SK-N-SH treated with all-trans-retinoic acid at 6 μM for 48 hours (cell line): ENCODE measurements around the gene SYTL4.

ENCODE experiments used
- ATAC-seq: fragments of 200-7000 bp; cut with Tn5 transposase; 3 replicates; pipeline ENCODE4 v1.9.1; 2020; ENCODE audit warnings: mild to moderate bottlenecking, moderate library complexity
- BACH2 ChIP-seq: fragments of 250-450 bp; sonication (Bioruptor Pico); IDR thresholded peaks from 2 replicates; pipeline ENCODE4 v1.9.0; 2021; ENCODE audit warnings: mild to moderate bottlenecking, borderline replicate concordance
- CREB5 ChIP-seq: fragments of 250-450 bp; sonication (Bioruptor Pico); IDR thresholded peaks from 2 replicates; pipeline ENCODE4 v1.5.1; 2020; ENCODE audit warnings: low read depth, mild to moderate bottlenecking, moderate library complexity
- CSDC2 ChIP-seq: fragments of 250-450 bp; sonication (Bioruptor Pico); IDR thresholded peaks from 2 replicates; pipeline ENCODE4 v1.5.0; 2020; ENCODE audit warnings: mild to moderate bottlenecking, moderate library complexity
- CSRNP3 ChIP-seq: fragments of 250-450 bp; sonication (Bioruptor Pico); IDR thresholded peaks from 2 replicates; pipeline ENCODE4 v1.5.1; 2021; ENCODE audit warnings: mild to moderate bottlenecking, moderate library complexity
- ESRRG ChIP-seq: fragments of 250-450 bp; sonication (Bioruptor Pico); IDR thresholded peaks from 2 replicates; pipeline ENCODE4 v1.6.1; 2021; ENCODE audit warnings: mild to moderate bottlenecking
- GLIS3 ChIP-seq: fragments of 250-450 bp; sonication (Bioruptor Pico); IDR thresholded peaks from 2 replicates; pipeline ENCODE4 v1.5.0; 2020; ENCODE audit warnings: mild to moderate bottlenecking, moderate library complexity
- ISL1 ChIP-seq: fragments of 250-450 bp; sonication (Bioruptor Pico); IDR thresholded peaks from 2 replicates; pipeline ENCODE4 v2.1.2; 2022; ENCODE audit warnings: mild to moderate bottlenecking, moderate library complexity
- OSR1 ChIP-seq: fragments of 250-450 bp; sonication (Bioruptor Pico); IDR thresholded peaks from 2 replicates; pipeline ENCODE4 v1.8.0; 2022; ENCODE audit warnings: moderate library complexity, mild to moderate bottlenecking, inconsistent platforms
- PATZ1 ChIP-seq: fragments of 250-450 bp; sonication (Bioruptor Pico); IDR thresholded peaks from 2 replicates; pipeline ENCODE4 v1.8.0; 2020; ENCODE audit warnings: mild to moderate bottlenecking, moderate library complexity, borderline replicate concordance
- PPARA ChIP-seq: fragments of 250-450 bp; sonication (Bioruptor Pico); IDR thresholded peaks from 2 replicates; pipeline ENCODE4 v1.5.0; 2020; ENCODE audit warnings: mild to moderate bottlenecking, borderline replicate concordance
- SNAI2 ChIP-seq: fragments of 250-450 bp; sonication (Bioruptor Pico); IDR thresholded peaks from 2 replicates; pipeline ENCODE4 v1.5.0; 2020; ENCODE audit warnings: mild to moderate bottlenecking, moderate library complexity
- TOX ChIP-seq: fragments of 250-450 bp; sonication (Bioruptor Pico); IDR thresholded peaks from 2 replicates; pipeline ENCODE4 v1.8.0; 2021; ENCODE audit warnings: mild to moderate bottlenecking, moderate library complexity, borderline replicate concordance
- ZC3H10 ChIP-seq: fragments of 250-450 bp; sonication (Bioruptor Pico); IDR thresholded peaks from 2 replicates; pipeline ENCODE4 v1.5.1; 2021; ENCODE audit warnings: mild to moderate bottlenecking, moderate library complexity
- ZFP3 ChIP-seq: fragments of 250-450 bp; sonication (Bioruptor Pico); IDR thresholded peaks from 2 replicates; pipeline ENCODE4 v1.5.0; 2020; ENCODE audit warnings: mild to moderate bottlenecking, moderate library complexity
- ZFP30 ChIP-seq: fragments of 450-650 bp; formaldehyde crosslinking; IDR thresholded peaks from 2 replicates; pipeline ENCODE4 v1.5.0; 2022; ENCODE audit warnings: mild to moderate bottlenecking, moderate library complexity
- ZNF565 ChIP-seq: fragments of 450-650 bp; formaldehyde crosslinking; conservative IDR thresholded peaks from 2 replicates; pipeline ENCODE4 v1.5.0; 2020; ENCODE audit warnings: low read depth, mild to moderate bottlenecking, moderate library complexity
- ZNF70 ChIP-seq: fragments of 450-650 bp; formaldehyde crosslinking; IDR thresholded peaks from 2 replicates; pipeline ENCODE4 v1.5.0; 2020; ENCODE audit warnings: mild to moderate bottlenecking, moderate library complexity
- ZNF8 ChIP-seq: fragments of 450-650 bp; formaldehyde crosslinking; IDR thresholded peaks from 2 replicates; pipeline ENCODE4 v1.5.0; 2020; ENCODE audit warnings: mild to moderate bottlenecking, moderate library complexity

SYTL4 gene

GRCh38 chrX:100642290-100642689 is 89.6 kb downstream of the SYTL4 start (continued):
- TF ChIP-seq CSRNP3 (CRISPR knock-in tag) (no peak), ZNF565 (CRISPR knock-in tag) (no peak), ZFP30 (CRISPR knock-in tag) (no peak), CREB5 (CRISPR knock-in tag) (no peak), PPARA (CRISPR knock-in tag) (no peak), PATZ1 (CRISPR knock-in tag) (no peak)

GRCh38 chrX:100636321-100636991 is 95.5 kb downstream of the SYTL4 start, which contains the start of gene TSPAN6:
Gene TSPAN6 (minus strand): TSS chrX:100636806. CDS start chrX:100636694, 112 bp downstream.
- ATAC-seq = peak; percentile 99
- TF ChIP-seq ZFP3 (CRISPR knock-in tag) (0 out of 2 replicates have a peak, but pooled peaks have one; percentile 27), CSDC2 (CRISPR knock-in tag) (no peak)

- ATAC-seq = peak; percentile 48
- no peak for TF ChIP-seq TOX (CRISPR knock-in tag)
- no peak for TF ChIP-seq ISL1 (CRISPR knock-in tag)
- TF ChIP-seq CSDC2 (CRISPR knock-in tag) = no peak
- TF ChIP-seq PPARA (CRISPR knock-in tag) = no peak
- no peak for TF ChIP-seq SNAI2
- TF ChIP-seq GLIS3 (CRISPR knock-in tag) = no peak
- no peak for TF ChIP-seq OSR1 (CRISPR knock-in tag)
- no peak for TF ChIP-seq ZNF565 (CRISPR knock-in tag)
- no peak for TF ChIP-seq CSRNP3 (CRISPR knock-in tag)
Measured at GRCh38 chrX:100635989-100636320, 96.0 kb downstream of the SYTL4 start.

GRCh38 chrX:100635040-100635439 is 96.9 kb downstream of the SYTL4 start:
- no peak for ATAC-seq
- TF ChIP-seq ZC3H10 (CRISPR knock-in tag) (no peak), ZFP3 (CRISPR knock-in tag) (no peak), PPARA (CRISPR knock-in tag) (no peak)

GRCh38 chrX:100625985-100626491 is 105.9 kb downstream of the SYTL4 start:
- TF ChIP-seq CSDC2 (CRISPR knock-in tag) = no peak
- TF ChIP-seq CREB5 (CRISPR knock-in tag) = no peak
- no peak for TF ChIP-seq ZFP3 (CRISPR knock-in tag)
- TF ChIP-seq ZC3H10 (CRISPR knock-in tag) = no peak
- TF ChIP-seq ZNF70 = no peak
- TF ChIP-seq BACH2 (CRISPR knock-in tag) = no peak
- no peak for TF ChIP-seq ZNF8 (CRISPR knock-in tag)
- no peak for TF ChIP-seq ESRRG (CRISPR knock-in tag)
- TF ChIP-seq, all 23 proteins: peak for 0
- no peak for ATAC-seq
